ENCODE measurements around the gene TKT. TPM values are rescaled to one million over a fixed set of nuclear protein-coding genes. Genes with fewer than 3 reads are reported as not detected.

The TKT gene
- total and polyA plus RNA-seq, 2 of the 8 experiments (the other 6 are each of a cell fraction or from before 2014, with no cell fraction given), result 418 to 986 TPM

GRCh38 chr3:53192608-53193007, 63.2 kb downstream of the TKT start (continued):
- no peak for TF ChIP-seq MAX (IDR thresholded peaks at IDR 0.05)
- TF ChIP-seq RFX5 (IDR thresholded peaks at IDR 0.05; ENCODE audit: borderline replicate concordance, low read depth, low read length), result no peak

Data from H1 (cell line).